Vagina (tissue), 2 donors: ENCODE measurements around the gene ERBIN. TPM values are rescaled to one million over a fixed set of nuclear protein-coding genes. Genes with fewer than 3 reads are reported as not detected.
A peak's percentile ranks its signal among the peaks of the same experiment; 100 is the strongest.

Experiments used
- DNase-seq, 2 donors: peaks; one replicate each; pipeline ENCODE4 v3.0.0-alpha.2; 2017; ENCODE audit errors: extremely low spot score in 2 of 2
- H3K27ac ChIP-seq: fragments of 200-600 bp; sonication (generic); one replicate; pipeline ENCODE4 v1.5.1; 2019
- H3K27me3 ChIP-seq: fragments of 200-600 bp; sonication (generic); one replicate; pipeline ENCODE4 v1.5.1; 2019
- H3K36me3 ChIP-seq, 2 donors: fragments of 200-600 bp; sonication (generic); one replicate each; pipeline ENCODE4 v1.5.1; 2017 to 2019
- H3K4me1 ChIP-seq: fragments of 200-600 bp; sonication (generic); one replicate; pipeline ENCODE4 v1.5.1; 2019
- H3K4me3 ChIP-seq, 2 donors: fragments of 200-600 bp; sonication (generic); 1 replicate in 1 of 2; 2 replicates in 1 of 2; pipeline ENCODE4 v1.5.1; 2016 to 2019
- H3K9me3 ChIP-seq: fragments of 200-600 bp; sonication (generic); one replicate; pipeline ENCODE4 v1.5.1; 2019
- POLR2A ChIP-seq, 2 donors: fragments of 450-650 bp; IDR thresholded peaks; one replicate each; pipeline ENCODE4 v1.6.1; 2017; ENCODE audit warnings: antibody characterized with exemption in 2 of 2, mild to moderate bottlenecking in 2 of 2, moderate library complexity in 2 of 2
- POLR2AphosphoS5 ChIP-seq, 2 donors: sonication (generic); formaldehyde crosslinking; IDR thresholded peaks; one replicate each; pipeline ENCODE4 v1.9.0; 2017; ENCODE audit warnings: antibody characterized with exemption in 2 of 2, mild to moderate bottlenecking in 2 of 2, low read depth in 1 of 2; ENCODE audit not compliant: insufficient read depth in 1 of 2
- intact Hi-C: fragments of 100-400 bp; cut with DNase I; formaldehyde crosslinking; loops from one replicate; pipeline ENCODE4 v1.15.1; 2023
- total RNA-seq: library from RNA; depleted of rRNA; stranded (reverse); fragments of >200 nt; gene quantifications from one replicate; pipeline ENCODE4 v1.2.3, GENCODE V29; 2016
- TF ChIP-seq, protein P1 (sequence below), 3 experiments: fragments of 450-650 bp in 2 of 3; fragments of 200-600 bp in 1 of 3; sonication (generic) in 1 of 3; IDR thresholded peaks; one replicate each; pipeline ENCODE4 v1.5.1; 2017 to 2019; ENCODE audit warnings: antibody characterized with exemption in 3 of 3, mild to moderate bottlenecking in 2 of 3, moderate library complexity in 2 of 3

The ERBIN gene
- total RNA-seq, 1 donor from 2014 or later = 52.3 TPM

DNA sequence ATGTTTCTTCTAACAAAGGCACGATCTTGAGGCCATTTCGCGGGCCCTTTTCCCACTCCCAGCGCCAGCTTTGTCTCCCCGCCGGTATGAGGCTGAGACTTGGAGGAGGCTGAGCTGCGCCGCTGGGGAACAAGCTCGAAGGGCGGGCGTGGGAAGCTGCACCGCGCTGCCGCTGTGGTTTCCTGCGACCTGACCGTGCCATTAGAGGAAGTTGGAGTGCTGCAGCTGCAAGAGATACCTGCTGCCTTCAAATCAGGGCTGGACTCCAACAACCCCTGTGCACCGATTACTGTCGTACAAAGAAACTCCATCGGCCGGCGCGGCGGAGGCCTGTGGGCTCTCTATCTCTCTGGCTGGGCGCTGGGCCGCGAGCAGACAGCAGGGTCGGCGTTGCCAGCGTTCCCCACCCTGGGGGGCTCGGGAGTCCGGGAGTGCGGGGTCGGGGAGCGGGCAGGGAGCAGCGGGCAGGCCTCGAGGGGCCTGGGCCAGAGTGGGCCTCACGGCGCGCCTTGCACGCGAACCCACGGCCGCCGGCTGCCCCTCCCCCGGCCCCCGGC is 1.3 kb upstream of the ERBIN start:
- Histone ChIP-seq H3K9me3 (no peaks in the 10 kb centered on the region), H3K36me3 (no peaks in the 10 kb centered on the region), H3K27ac (peak overlapping the region; percentile 95), H3K27me3 (no peaks in the 10 kb centered on the region), H3K4me1 (peaks cover 21% of the 10 kb centered on the region), H3K4me3 (peak overlapping the region; percentile 67 to 88)
- peak in 1 of 2 donors; percentile 91 for DNase-seq
- intact Hi-C loops = no loop called here
- TF ChIP-seq POLR2AphosphoS5 (IDR thresholded peaks at IDR 0.05; ENCODE audit: insufficient read depth in 1 of 2, low read depth in 1 of 2) (peak; percentile 10 to 17), POLR2A (IDR thresholded peaks at IDR 0.05) (no peak)
- TF ChIP-seq, protein P1, sequence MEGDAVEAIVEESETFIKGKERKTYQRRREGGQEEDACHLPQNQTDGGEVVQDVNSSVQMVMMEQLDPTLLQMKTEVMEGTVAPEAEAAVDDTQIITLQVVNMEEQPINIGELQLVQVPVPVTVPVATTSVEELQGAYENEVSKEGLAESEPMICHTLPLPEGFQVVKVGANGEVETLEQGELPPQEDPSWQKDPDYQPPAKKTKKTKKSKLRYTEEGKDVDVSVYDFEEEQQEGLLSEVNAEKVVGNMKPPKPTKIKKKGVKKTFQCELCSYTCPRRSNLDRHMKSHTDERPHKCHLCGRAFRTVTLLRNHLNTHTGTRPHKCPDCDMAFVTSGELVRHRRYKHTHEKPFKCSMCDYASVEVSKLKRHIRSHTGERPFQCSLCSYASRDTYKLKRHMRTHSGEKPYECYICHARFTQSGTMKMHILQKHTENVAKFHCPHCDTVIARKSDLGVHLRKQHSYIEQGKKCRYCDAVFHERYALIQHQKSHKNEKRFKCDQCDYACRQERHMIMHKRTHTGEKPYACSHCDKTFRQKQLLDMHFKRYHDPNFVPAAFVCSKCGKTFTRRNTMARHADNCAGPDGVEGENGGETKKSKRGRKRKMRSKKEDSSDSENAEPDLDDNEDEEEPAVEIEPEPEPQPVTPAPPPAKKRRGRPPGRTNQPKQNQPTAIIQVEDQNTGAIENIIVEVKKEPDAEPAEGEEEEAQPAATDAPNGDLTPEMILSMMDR (IDR thresholded peaks at IDR 0.05) = no peak

DNA sequence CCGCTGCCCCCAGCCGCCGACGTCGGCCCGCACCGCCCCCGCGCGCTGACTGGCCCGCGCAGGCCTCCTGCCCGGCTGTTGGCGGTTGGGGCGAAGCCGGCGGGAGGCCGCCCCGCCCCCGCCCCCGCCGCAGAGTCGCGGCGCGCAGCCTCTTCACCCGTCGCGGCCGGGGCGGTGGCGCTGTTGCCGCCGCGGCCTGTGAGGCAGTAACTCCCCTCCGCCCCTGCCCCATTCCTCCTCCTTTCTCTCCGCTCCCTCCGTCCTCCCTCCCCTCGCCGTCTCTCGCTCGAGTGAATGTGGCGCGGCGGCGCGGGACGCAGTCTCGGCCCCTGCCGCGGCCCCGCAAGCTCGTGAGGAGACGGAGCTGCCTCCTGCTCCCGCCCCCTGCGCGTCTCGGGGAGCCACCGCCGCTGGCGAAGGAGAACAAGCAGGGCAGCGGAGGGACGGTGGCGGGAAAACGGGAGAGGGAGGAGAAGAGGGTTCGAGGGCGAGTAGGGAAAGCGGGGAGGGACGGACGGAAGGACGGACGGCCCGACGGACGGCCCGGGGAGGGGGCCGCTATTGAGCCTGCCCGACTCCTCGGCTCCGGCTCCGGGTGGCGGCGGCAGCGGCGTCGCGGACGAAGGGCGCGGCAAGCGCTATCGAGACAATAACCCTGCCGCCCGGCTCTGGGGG is 637 bp upstream of the ERBIN start:
- Histone ChIP-seq H3K27me3 (no peaks in the 10 kb centered on the region), H3K4me3 (peak overlapping the region; percentile 67 to 88), H3K27ac (peak overlapping the region; percentile 95), H3K36me3 (no peaks in the 10 kb centered on the region), H3K4me1 (peaks cover 28% of the 10 kb centered on the region), H3K9me3 (no peaks in the 10 kb centered on the region)
- intact Hi-C loops = loop anchor here (2.0 kb wide), 1 partner anchor 219 kb away; the partner anchor contains the start of gene SREK1
- TF ChIP-seq POLR2AphosphoS5 (IDR thresholded peaks at IDR 0.05; ENCODE audit: insufficient read depth in 1 of 2, low read depth in 1 of 2) (peak in 1 of 2 donors; percentile 89), POLR2A (IDR thresholded peaks at IDR 0.05) (peak in 1 of 2 donors; percentile 94)
- TF ChIP-seq, protein P1 (IDR thresholded peaks at IDR 0.05) = no peak
- no peak for DNase-seq

DNA sequence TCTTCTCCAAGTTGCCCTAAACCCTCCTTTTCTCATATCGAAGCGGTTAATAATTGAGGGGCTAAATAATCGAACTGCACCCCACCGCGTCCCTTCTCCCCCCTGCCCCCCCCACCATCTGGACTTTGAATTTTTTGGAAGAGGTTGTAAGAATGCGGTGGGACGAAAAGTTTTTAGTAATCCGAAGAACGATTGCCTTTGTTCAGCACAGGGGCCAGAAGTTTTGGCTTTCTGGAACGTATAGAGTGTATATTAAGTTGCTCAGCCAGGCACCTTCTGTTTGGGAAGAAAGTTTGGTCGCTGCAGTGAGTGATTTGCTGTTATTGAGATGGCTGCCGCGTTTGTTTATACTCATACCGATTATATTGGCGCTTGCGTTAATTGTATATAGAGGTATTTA is 518 bp downstream of the ERBIN start:
- Histone ChIP-seq H3K36me3 (no peaks in the 10 kb centered on the region), H3K4me1 (peaks cover 32% of the 10 kb centered on the region), H3K9me3 (no peaks in the 10 kb centered on the region), H3K27ac (peak overlapping the region; percentile 95), H3K4me3 (peak overlapping the region; percentile 67 to 88), H3K27me3 (no peaks in the 10 kb centered on the region)
- DNase-seq = no peak
- intact Hi-C loops = loop anchor here (2.0 kb wide), 1 partner anchor 218 kb away; the partner anchor contains the start of gene SREK1
- no peak for TF ChIP-seq POLR2AphosphoS5 (IDR thresholded peaks at IDR 0.05; ENCODE audit: insufficient read depth in 1 of 2, low read depth in 1 of 2)
- TF ChIP-seq, protein P1 (IDR thresholded peaks at IDR 0.05) = no peak
- no peak for TF ChIP-seq POLR2A (IDR thresholded peaks at IDR 0.05)

DNA sequence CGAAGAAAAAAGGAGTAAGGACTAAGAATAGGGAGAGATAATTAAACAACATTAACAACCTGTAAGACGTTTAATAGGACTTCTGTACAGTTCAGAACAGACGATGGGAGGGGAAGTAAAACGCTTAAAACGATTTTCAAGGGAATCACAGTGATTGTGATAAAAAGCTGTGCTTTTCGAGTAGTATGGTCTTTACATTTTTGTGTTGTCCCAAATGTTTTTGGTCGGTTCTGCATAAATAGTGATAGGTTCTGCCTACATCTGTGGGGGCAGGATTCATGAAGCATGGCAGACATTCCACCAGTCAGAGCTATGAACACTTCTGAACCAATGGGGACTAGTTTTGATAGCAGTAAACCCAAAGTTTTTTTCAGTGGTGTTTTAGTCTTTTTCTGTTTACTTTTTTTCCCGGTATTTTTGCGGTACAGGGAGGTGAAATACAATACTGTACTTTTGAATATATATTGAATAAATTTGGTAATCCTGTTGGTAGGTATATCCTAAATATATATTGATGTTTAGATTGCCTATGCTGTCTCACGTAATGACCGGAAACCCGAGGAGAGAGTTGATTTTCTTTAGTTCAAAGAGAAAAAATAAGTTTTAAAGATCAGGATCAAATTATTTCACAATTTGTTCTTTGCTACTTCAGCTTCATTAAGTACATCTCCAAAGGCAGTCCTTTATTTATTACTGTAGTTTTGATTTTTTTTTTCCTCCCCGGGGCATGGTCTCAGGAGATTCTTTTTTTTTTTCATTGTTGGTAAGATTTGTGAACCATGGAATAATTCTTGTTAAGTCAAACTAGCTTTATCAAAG is 1.3 kb downstream of the ERBIN start:
- Histone ChIP-seq H3K4me1 (peaks cover 32% of the 10 kb centered on the region), H3K27ac (peak overlapping the region; percentile 95), H3K9me3 (no peaks in the 10 kb centered on the region), H3K36me3 (no peaks in the 10 kb centered on the region), H3K27me3 (no peaks in the 10 kb centered on the region), H3K4me3 (peak overlapping the region; percentile 67 to 88)
- no peak for DNase-seq
- no peak for TF ChIP-seq POLR2A (IDR thresholded peaks at IDR 0.05)
- no peak for TF ChIP-seq POLR2AphosphoS5 (IDR thresholded peaks at IDR 0.05; ENCODE audit: insufficient read depth in 1 of 2, low read depth in 1 of 2)
- TF ChIP-seq, protein P1 (IDR thresholded peaks at IDR 0.05) = no peak
- intact Hi-C loops = loop anchor here (2.0 kb wide), 1 partner anchor 217 kb away; the partner anchor contains the start of gene SREK1
